ENCODE measurements around the gene PLXNB3.

GRCh38 chrX:153792368-153792767 lies 28.3 kb downstream of the PLXNB3 start:
- TF ChIP-seq POLR2AphosphoS5 (IDR thresholded peaks at IDR 0.05; ENCODE audit: low read depth, low read length) (no peak), SIN3A (IDR thresholded peaks at IDR 0.05; ENCODE audit: borderline replicate concordance, insufficient read depth, low read depth, low read length) (no peak), CTCF (IDR thresholded peaks at IDR 0.05) (no peak), REST (IDR thresholded peaks at IDR 0.05; ENCODE audit: insufficient read depth in 1 of 2, low read depth in 2 of 2, low read length in 1 of 2) (no peak)
